Choroid plexus epithelial cell (primary cell): ENCODE measurements around the gene PFKFB4.
A peak's percentile ranks its signal among the peaks of the same experiment; 100 is the strongest.

Experiments used
- DNase-seq: peaks from one replicate; pipeline ENCODE4 v3.0.0-alpha.2; 2010; ENCODE audit warnings: low read depth
- H3K4me3 ChIP-seq: 2 replicates; pipeline ENCODE4 v1.5.1; 2011; ENCODE audit warnings: low read depth, mild to moderate bottlenecking, control low read depth, low read length, moderate library complexity
- TF ChIP-seq, protein P1 (sequence below): conservative IDR thresholded peaks from 2 replicates; pipeline ENCODE4 v1.5.1; 2011; ENCODE audit warnings: low read depth, mild to moderate bottlenecking, control low read depth, inconsistent platforms, low read length, moderate library complexity

Gene PFKFB4

DNA sequence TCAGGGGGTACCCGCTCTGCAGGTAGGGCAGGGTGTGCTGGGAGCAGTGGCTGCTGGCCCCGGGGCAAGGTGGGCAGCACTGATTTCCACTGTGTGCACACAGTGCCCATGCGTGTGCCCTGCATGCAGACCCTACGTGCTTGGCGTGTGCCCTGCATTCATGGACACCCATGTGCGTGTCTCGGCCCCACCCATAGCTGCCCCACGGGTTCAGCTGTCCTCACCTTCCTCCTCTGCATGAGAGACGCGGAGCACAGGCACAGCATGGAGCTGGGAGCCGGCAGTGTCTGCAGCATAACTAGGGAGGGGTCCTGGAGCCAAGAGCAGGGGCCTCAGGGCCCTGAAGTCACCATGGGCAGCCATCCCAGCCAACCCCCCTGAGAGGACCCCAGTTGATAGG is 8.6 kb upstream of the PFKFB4 start:
- no peak overlapping the region for H3K4me3 ChIP-seq
- TF ChIP-seq, protein P1, sequence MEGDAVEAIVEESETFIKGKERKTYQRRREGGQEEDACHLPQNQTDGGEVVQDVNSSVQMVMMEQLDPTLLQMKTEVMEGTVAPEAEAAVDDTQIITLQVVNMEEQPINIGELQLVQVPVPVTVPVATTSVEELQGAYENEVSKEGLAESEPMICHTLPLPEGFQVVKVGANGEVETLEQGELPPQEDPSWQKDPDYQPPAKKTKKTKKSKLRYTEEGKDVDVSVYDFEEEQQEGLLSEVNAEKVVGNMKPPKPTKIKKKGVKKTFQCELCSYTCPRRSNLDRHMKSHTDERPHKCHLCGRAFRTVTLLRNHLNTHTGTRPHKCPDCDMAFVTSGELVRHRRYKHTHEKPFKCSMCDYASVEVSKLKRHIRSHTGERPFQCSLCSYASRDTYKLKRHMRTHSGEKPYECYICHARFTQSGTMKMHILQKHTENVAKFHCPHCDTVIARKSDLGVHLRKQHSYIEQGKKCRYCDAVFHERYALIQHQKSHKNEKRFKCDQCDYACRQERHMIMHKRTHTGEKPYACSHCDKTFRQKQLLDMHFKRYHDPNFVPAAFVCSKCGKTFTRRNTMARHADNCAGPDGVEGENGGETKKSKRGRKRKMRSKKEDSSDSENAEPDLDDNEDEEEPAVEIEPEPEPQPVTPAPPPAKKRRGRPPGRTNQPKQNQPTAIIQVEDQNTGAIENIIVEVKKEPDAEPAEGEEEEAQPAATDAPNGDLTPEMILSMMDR: no peak
- DNase-seq: no peak

DNA sequence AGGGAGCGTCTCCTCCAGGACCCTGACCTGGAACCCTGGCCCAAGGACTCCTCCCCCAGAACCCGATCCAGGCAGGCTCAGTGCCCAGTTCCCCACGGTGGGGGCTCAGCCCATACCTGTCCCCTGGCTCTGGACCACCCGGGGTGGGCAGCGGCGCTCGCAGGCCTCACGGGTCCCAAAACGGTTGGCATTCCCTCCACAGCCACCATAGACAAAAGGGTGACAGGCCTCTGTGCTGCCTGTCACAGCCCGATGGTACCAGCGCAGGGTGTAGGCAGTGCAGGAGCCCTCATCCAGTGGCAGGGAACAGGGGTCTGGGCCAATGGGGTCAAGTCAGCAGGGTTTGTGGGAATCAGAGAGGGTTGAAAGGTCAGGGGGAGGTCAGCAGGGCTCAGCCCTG is 8.1 kb upstream of the PFKFB4 start:
- no peak overlapping the region for H3K4me3 ChIP-seq
- no peak for DNase-seq
- TF ChIP-seq, protein P1: no peak

DNA sequence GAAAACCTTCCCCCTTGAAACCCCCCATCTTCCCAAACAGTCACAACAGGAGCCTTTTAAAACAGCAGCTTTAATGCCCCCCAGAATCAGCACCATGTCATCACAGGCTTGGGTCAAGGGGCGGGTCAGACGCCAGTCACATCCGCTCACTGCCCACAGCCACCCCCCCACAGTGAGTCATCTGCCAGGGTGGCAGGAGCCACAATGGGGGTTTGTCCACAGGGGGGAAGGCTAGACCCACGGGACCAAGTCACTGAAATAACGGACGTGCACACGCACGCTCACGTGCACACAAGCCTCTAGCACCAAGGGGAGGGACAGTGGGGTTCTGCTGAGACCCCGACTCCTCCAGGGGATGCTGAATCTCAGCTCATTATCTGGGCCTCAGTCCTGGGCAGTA is 7.4 kb upstream of the PFKFB4 start:
- no peak overlapping the region for H3K4me3 ChIP-seq
- DNase-seq: peak; percentile 56
- TF ChIP-seq, protein P1: no peak

DNA sequence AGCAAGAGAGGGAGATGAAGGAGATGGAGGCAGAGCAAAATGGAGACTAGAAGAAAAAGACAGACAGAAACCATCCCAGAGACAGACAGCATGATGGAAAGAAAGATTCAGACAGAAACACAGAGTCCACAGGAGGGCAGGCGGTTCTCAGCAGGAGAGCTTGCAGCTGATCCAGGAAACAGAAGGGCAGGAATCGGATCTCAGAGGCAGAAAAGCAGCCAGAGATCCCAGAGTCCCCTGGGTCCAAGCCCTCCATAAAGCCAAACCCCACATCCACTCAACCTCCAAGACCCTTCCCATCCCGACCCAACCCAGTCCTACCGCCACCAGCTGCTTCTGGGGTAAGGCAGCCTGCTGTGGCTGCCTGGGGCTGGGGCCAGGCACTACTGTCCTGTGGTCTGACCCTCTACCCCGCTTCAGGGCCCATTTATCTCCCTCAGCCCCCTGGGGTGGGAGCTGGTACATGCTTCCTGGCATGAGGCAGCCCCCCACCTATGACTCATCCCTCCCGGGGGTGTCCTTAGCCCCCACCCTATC is 6.8 kb upstream of the PFKFB4 start, which contains the start of gene UCN2:
Gene UCN2 (minus strand): TSS at position 400 of the 537 bp plus-strand sequence. CDS start 657 bp downstream, outside the sequence.
- TF ChIP-seq, protein P1: peak; percentile 49
- H3K4me3 ChIP-seq: no peak within 1 kb of the TSS
- peak; percentile 87 for DNase-seq

DNA sequence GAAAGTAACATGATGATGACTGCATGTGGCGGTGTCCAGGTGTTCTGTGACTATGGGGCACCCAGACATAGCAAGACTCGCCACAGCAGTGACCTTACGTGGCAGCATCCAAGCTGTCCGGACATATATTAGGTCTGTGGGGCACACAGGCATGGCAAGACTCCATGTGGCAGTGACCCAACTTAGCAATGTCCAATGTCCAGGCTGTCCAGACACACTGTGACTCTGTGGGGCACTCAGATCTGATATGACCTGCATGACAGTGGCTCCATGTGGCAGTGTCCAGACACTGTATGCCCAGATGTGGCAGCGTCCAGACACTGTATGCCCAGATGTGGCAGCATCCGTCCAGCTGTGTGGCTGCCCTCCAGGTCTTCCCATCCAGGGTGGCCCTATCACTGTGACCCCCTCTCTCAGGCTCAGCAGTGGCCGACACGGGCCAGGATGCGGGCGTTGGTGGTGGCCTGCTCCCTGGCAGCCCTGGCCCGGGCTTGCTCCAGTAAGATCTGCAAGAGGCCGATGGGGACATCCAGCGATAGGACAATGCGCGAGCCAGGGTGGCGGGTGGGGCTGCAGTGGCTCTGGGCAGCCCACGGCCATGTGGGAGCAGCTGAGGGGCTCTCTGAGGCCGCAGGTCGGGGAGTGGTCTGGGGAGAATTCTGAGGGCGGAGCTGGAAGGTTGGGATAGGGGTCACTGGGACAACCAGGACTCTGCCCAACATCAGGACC is 5.9 kb upstream of the PFKFB4 start:
- H3K4me3 ChIP-seq: no peak overlapping the region
- TF ChIP-seq, protein P1: no peak
- no peak for DNase-seq

DNA sequence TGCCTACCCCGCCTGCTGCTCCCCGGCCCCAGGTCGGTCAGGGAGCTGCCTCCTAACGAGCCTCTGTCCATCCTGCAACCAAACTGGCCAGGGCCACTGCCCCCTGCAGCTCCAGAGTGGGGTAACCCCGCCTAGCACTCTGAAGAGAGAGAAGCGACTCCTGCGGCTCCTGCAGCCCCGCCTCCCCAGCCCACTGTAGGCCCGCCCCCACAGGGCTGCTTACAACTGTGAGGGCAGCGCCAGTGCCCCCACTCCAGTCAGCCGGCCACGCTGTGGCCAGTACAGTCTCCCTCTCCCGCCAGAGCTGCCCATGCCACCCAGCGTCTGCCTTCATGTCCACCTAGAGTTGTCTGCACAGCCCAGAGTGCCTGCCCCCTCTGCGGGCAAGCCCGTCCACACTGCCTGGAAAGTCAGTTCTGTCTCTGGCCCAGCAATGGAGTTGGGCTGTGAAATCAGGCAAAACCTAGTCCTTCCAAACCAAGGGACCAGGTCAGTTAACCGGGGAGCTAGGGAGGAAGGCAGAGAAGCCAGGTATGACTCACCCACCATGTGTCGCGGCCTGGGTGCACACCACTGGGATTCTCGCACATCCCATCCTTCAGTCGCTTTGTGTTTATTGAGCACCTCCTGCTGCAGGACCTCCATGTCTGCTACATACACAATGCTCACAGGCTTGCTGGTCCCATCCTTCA is 4.6 kb upstream of the PFKFB4 start:
- TF ChIP-seq, protein P1: peak; percentile 53
- peak overlapping the region; percentile 42 for H3K4me3 ChIP-seq
- DNase-seq: peak; percentile 81
